Mucosa of descending colon (tissue), 3 donors: ENCODE data around the gene ABHD16A. TPM values are rescaled to one million over a fixed set of nuclear protein-coding genes. Genes with fewer than 3 reads are reported as not detected.
A peak's percentile ranks its signal among the peaks of the same experiment; 100 is the strongest.

Source experiments
- ATAC-seq: fragments of 200-7000 bp; cut with Tn5 transposase; one replicate; pipeline ENCODE4 v1.9.1; 2020; ENCODE audit warnings: mild to moderate bottlenecking, moderate library complexity
- DNase-seq, 3 donors: peaks; one replicate each; pipeline ENCODE4 v3.0.0-alpha.2; 2020
- H3K36me3 ChIP-seq: fragments of 200-600 bp; one replicate; pipeline ENCODE4 v1.8.0; 2021; ENCODE audit warnings: low read depth, mild to moderate bottlenecking
- H3K4me1 ChIP-seq: fragments of 200-600 bp; one replicate; pipeline ENCODE4 v1.8.0; 2021; ENCODE audit warnings: low read depth, mild to moderate bottlenecking
- H3K4me3 ChIP-seq: fragments of 200-600 bp; one replicate; pipeline ENCODE4 v1.8.0; 2021; ENCODE audit warnings: mild to moderate bottlenecking
- H3K9me3 ChIP-seq: fragments of 200-600 bp; one replicate; pipeline ENCODE4 v1.8.0; 2021; ENCODE audit warnings: mild to moderate bottlenecking
- intact Hi-C, 2 donors: fragments of 100-400 bp; cut with DNase I in 1 of 2; cut with micrococcal nuclease in 1 of 2; formaldehyde crosslinking; loops; one replicate each; pipeline versions ENCODE4 v1.11.0 to v1.11.1; 2022; cut with DNase I, micrococcal nuclease
- total RNA-seq, 3 donors: library from RNA; stranded (reverse); fragmentation: NEBNext Ultra II Directional in 2 of 3; extraction: Animal tissue kit (Norgen Biotek cat#: 25700) in 2 of 3; gene quantifications; one replicate each; pipeline versions ENCODE4 v1.2.1 to v1.2.4, GENCODE V29; 2021 to 2023
- TF ChIP-seq, protein P1 (sequence below): fragments of 200-600 bp; IDR thresholded peaks from one replicate; pipeline ENCODE4 v1.8.0; 2022; ENCODE audit warnings: antibody characterized with exemption, mild to moderate bottlenecking
- donor health status: DM: no; HTN: no; CAD: no; lungs with moderate emphysema.
- donor health status: DM: no; HTN: no; CAD: no.
- donor health status: DM: no; HTN: yes; CAD: no.

ABHD16A gene
- total RNA-seq, 3 donors from 2014 or later: 55.3 to 69.4 (median 68.4) TPM

DNA sequence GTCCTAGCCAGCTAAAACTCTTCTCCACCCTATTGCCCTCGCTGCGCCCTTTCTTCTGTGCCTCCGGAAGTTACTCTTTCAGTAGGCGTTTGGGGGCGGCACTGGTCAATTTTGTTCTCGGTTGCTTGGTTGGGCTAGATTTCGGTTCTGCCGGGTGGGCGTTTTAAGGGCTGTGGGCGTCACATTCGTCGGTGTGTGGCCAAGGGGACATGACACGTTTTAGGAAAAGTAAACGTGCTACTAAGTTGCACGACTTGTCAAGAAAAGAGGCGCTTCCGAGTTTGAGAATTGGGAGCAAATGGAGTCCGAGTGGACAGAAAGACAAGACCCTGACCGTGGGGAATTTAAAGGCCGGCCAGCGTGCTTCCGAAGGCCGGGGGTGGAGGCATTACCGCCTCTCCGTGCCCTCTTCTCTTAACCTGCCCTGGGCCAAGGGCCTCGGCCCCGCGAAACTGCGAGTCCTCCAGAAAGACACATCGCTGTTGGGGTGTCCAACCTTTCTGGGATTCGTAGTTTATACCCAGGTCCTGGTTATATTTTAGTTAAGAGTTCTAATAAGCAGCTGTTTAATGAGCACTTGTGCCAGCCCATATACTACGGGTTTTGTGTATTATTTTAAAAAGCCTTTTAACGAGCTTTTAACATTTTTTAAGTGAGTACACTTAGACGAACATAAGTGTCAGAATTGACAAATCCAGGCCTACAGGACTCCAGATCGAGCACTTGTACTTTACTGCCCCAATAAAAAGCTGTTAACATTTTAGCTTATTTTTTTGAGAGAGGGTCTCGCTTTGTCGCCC is 50.0 kb downstream of the ABHD16A start:
- peak in 2 of 3 donors; percentile 87 to 88 for DNase-seq
- peak; percentile 77 for ATAC-seq
- Histone ChIP-seq H3K4me1 (peaks cover 27% of the 10 kb centered on the region), H3K4me3 (peak overlapping the region; percentile 60), H3K9me3 (no peaks in the 10 kb centered on the region), H3K36me3 (peaks cover 7% of the 10 kb centered on the region)
- TF ChIP-seq, protein P1, sequence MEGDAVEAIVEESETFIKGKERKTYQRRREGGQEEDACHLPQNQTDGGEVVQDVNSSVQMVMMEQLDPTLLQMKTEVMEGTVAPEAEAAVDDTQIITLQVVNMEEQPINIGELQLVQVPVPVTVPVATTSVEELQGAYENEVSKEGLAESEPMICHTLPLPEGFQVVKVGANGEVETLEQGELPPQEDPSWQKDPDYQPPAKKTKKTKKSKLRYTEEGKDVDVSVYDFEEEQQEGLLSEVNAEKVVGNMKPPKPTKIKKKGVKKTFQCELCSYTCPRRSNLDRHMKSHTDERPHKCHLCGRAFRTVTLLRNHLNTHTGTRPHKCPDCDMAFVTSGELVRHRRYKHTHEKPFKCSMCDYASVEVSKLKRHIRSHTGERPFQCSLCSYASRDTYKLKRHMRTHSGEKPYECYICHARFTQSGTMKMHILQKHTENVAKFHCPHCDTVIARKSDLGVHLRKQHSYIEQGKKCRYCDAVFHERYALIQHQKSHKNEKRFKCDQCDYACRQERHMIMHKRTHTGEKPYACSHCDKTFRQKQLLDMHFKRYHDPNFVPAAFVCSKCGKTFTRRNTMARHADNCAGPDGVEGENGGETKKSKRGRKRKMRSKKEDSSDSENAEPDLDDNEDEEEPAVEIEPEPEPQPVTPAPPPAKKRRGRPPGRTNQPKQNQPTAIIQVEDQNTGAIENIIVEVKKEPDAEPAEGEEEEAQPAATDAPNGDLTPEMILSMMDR: no peak
- intact Hi-C loops: no loop called here

DNA sequence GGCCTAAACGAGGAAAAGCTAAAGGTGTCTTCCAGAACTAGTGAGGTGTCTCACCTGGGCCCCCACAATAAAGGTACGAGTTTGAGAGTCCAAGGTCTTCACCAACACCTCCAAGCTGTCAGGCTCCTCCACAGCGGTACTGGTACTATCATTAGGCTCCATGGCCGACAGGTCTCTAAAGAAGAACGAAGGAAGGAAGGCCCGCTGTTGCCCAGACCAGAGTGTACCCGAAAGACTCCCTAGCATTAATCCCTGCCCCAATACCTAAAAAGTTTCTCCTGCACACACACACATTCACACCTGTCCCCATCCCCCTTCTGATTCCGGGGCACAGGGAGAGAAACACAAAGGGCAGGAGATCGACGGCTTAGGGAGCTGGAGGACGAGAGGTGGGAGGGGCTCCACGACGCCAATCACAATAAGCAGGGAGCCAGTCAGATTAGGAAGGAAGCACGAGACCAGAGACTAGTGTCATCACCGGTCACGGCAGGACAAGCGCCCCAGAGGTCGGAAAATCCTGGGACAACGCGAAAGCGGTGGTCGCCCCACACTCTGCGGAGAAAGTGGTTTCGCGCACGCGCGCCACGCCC is 51.4 kb downstream of the ABHD16A start:
- peak; percentile 78 for ATAC-seq
- DNase-seq: peak in 1 of 3 donors; percentile 83
- TF ChIP-seq, protein P1: no peak
- Histone ChIP-seq H3K36me3 (peaks cover 17% of the 10 kb centered on the region), H3K9me3 (no peaks in the 10 kb centered on the region), H3K4me1 (peaks cover 27% of the 10 kb centered on the region), H3K4me3 (peak overlapping the region; percentile 60)
- intact Hi-C loops: no loop called here

DNA sequence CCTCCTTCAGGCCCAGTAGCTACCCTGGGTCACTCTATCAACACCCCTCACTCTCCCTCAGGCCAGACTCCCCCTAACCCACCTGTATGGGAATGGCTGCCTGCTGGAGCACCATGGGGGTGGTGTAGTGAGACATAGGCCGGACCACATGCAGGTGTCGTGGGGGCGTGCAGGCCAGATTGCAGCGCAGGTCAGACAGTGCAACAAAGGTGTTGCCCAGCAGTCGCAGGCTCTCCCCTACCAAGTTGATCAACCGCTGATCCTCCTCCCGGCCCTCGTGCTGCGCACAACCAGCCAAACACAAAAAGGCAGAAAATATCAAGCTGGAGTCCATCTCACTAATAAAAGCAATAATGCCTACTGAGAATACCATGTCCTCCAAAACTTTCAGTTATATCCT is 57.8 kb downstream of the ABHD16A start:
- Histone ChIP-seq H3K4me3 (no peak overlapping the region), H3K4me1 (no peaks in the 10 kb centered on the region), H3K36me3 (peaks cover 41% of the 10 kb centered on the region), H3K9me3 (no peaks in the 10 kb centered on the region)
- TF ChIP-seq, protein P1: no peak
- no peak for ATAC-seq
- DNase-seq: no peak
- intact Hi-C loops: no loop called here

DNA sequence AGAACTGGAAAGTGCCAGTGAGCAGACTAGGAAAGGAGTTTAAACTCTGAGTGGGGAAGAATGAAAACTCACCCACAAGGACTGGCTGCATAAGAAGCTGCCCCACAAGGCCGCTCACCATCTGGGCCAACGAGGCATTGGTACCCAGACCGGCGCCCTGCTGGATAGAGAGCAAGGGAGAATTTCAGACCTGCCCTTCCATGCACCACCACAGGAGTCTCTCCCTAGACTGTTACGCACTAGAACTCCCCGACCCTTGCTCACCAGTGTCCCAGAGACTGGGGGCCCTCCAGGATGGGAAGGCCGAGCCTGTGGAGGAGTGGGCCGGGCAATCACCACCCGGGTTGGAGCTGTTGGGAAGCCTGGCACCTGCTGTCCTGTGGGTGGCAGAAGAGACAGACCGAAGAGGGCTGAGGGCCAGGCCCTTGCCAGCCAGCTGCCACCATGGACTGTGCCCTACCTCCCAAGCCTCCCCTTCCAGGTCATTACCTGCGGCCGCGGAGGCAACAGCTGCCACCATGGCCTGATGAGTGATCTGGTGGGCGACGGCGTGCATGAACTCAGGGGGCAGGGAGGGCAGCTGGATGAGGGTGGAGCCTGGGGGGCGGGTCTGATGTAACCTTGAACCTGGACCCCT is 59.2 kb downstream of the ABHD16A start:
- intact Hi-C loops: no loop called here
- ATAC-seq: no peak
- Histone ChIP-seq H3K4me3 (no peak overlapping the region), H3K9me3 (no peaks in the 10 kb centered on the region), H3K4me1 (no peaks in the 10 kb centered on the region), H3K36me3 (peaks cover 41% of the 10 kb centered on the region)
- no peak for DNase-seq
- TF ChIP-seq, protein P1: no peak

DNA sequence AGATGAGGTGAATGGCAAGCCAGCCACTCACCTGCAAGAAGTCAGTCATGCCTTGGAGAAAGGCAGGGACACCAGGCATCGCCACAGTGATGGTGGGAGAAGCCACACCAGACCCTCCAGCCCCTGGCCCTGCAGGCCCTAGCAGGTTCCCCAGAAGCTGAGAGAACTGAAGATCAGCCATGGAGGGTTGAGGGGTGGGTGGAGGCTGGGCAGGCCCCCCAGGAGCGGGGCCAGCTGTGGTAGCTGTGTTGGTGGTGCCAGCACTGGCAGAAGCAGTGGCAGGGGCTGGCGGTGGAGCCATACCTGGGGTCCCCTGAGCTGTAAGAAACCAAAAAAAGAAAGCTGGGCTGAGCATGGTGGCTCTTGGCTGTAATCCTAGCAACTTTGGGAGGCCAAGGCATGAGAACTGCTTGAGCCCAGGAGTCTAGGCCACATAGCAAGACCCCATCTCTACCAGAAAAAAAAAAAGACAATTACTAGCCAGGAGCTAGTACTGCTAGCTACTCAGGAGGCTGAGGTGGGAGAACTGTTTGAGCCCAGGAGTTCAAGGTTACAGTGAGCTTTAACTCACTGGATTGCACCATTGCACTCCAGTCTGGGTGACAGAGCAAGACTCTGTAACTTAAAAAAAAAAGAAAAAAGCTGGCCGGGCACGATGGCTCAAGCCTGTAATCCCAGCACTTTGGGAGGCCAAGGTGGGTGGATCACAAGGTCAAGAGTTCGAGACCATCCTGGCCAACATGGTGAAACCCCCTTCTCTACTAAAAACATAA is 60.1 kb downstream of the ABHD16A start:
- ATAC-seq (no peak), DNase-seq (no peak)
- intact Hi-C loops: no loop called here
- H3K4me3 ChIP-seq: no peak overlapping the region
- H3K9me3 ChIP-seq: no peaks in the 10 kb centered on the region
- H3K36me3 ChIP-seq: peaks cover 33% of the 10 kb centered on the region
- H3K4me1 ChIP-seq: no peaks in the 10 kb centered on the region
- TF ChIP-seq, protein P1: no peak
